Astrocyte of the spinal cord (primary cell): ENCODE measurements around the gene DAPK2.
A peak's percentile ranks its signal among the peaks of the same experiment; 100 is the strongest.
"Not testable (repeated sequence)": the region's sequence is repeated elsewhere in the genome, so short reads cannot be mapped to it uniquely, and the experiment has no call there.

Experiments used
- DNase-seq: peaks from one replicate; pipeline ENCODE4 v3.0.0; 2011; ENCODE audit warnings: low read depth, low spot score
- H3K4me3 ChIP-seq: 2 replicates; pipeline ENCODE4 v1.5.1; 2011; ENCODE audit warnings: low read depth, mild to moderate bottlenecking, low read length, moderate library complexity
- in situ Hi-C: cut with HindIII; loops from 2 replicates; pipeline ENCODE4 v1.10.0; 2017; ENCODE audit warnings: low sequenced_read_pairs
- TF ChIP-seq, protein P1 (sequence below): IDR thresholded peaks from 2 replicates; pipeline ENCODE4 v1.5.1; 2012; ENCODE audit warnings: low read depth, mild to moderate bottlenecking, low read length, inconsistent platforms

DAPK2 gene

DNA sequence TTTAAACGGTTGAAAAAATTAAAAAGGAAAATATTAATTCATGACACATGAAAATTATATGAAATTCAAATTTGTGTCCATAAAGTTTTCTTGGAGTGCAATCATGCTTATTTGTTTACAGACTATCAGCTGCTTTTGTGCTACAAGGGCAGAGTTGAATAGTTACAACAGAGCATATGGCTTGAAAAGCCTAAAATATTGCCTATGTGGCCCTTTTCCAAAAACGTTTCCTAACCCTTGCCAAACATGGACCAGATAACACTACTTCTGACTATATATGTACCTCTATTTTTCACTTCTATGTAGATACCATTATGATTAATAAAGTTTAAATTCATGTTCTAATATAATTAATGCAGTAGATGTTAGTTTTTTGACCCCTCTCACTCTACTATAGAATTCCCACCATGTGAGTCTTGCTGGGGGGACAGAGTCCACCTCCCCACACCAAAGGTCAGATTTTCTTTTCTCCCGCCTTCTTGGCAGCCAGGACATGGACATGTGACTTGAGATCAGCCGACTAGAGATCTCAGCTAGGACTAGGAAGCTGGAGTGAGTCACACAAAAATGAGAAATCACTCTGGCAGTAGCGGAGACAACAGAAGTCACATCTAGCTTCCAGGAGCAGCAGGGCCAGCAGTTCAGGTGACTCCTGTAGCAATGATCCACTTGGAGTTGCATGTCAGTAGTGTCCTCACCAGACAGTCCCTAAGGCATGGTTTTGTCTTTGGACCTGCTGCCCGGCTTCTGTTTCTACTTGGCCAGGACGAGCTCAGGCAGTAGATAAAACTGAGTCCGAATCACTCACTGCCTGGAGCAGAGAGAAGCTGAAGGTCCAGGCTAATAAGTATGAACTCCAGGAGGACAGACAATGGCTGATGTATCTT, 24.9 kb upstream of the DAPK2 start:
- in situ Hi-C loops = no loop called here
- no peak overlapping the region for H3K4me3 ChIP-seq
- TF ChIP-seq, protein P1, sequence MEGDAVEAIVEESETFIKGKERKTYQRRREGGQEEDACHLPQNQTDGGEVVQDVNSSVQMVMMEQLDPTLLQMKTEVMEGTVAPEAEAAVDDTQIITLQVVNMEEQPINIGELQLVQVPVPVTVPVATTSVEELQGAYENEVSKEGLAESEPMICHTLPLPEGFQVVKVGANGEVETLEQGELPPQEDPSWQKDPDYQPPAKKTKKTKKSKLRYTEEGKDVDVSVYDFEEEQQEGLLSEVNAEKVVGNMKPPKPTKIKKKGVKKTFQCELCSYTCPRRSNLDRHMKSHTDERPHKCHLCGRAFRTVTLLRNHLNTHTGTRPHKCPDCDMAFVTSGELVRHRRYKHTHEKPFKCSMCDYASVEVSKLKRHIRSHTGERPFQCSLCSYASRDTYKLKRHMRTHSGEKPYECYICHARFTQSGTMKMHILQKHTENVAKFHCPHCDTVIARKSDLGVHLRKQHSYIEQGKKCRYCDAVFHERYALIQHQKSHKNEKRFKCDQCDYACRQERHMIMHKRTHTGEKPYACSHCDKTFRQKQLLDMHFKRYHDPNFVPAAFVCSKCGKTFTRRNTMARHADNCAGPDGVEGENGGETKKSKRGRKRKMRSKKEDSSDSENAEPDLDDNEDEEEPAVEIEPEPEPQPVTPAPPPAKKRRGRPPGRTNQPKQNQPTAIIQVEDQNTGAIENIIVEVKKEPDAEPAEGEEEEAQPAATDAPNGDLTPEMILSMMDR = no peak
- peak; percentile 58 for DNase-seq

DNA sequence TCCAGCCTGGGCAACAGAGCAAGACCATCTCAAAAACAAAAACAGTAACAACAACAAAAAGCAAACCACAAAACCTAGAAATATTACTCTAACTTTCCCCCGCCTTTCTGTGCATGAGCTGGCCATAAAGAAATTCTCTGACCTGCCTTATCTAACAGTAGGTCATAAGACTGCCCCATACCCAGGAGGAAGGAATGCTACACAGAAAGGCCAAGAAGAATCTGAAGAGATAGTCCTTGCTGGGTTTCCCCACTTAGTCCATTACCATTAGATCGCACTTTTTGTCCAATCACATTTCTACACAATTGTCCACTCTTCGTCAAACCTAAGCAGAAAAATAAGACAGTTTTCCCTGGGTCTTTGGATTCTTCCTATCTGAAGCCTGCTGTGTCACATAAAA, 23.8 kb upstream of the DAPK2 start:
- no peak overlapping the region for H3K4me3 ChIP-seq
- no peak for DNase-seq
- TF ChIP-seq, protein P1 = no peak
- in situ Hi-C loops = no loop called here

DNA sequence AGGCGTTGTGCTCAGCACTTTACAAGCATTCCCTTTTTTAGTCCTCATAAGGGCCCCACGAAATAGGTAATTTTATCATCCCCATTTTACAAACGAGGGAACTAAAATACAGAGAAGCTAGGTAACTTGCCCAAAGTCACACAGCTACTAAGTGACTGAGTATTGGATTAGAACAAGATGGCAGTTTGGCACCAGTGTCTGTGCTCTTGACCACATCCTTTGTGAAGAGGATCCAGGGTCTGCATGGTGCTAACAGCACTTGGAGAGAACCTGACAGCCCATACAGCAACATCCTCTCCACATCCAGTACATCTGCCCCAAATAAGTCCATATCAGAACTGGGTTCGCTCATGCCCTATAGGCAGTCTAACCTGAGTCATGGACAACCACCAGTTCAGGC, 21.8 kb upstream of the DAPK2 start:
- DNase-seq = no peak
- in situ Hi-C loops = no loop called here
- H3K4me3 ChIP-seq = no peak overlapping the region
- TF ChIP-seq, protein P1 = no peak

DNA sequence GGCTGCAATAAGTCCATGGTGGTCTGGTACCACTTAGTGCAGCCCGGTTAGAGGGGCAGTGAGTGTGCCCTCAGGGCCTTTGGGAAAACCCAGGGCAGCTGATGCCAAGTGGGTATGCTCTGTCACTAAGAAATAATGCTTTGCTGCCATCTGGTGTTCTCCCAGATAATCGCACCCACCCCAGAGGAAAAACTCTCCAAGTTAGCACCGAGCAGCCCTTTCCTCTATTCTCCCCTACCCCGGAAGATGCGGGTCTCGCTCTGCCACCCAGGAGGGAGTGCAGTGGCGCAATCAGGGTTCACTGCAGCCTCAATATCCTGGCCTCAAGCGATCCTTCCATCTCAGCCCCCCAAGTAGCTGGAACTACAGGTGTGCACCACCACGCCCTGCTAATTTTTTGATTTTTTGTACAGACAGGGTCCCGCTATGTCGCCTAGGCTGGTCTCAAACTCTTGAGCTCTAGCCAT, 21.3 kb upstream of the DAPK2 start:
- H3K4me3 ChIP-seq = no peak overlapping the region
- peak; percentile 46 for DNase-seq
- TF ChIP-seq, protein P1 = peak; percentile 79
- in situ Hi-C loops = no loop called here

DNA sequence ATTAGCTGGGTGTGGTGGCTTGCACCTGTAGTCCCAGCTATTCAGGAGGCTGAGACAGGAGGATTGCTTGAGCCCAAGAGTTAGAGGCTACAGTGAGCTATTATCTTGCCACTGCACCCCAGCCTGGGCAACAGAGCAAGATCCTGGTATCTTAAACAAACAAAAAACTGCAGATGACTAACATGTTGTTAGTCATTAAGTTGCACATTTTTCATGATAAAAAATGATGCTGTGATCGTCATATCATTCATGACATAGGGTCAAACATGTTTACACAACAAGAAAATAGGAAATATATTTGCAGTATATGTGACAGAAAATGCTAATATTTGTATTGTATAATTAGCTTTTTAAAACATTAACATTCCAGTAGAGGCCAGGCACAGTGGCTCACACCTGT, 20.2 kb upstream of the DAPK2 start:
- TF ChIP-seq, protein P1 = no peak
- H3K4me3 ChIP-seq = no peak overlapping the region
- DNase-seq = no peak
- in situ Hi-C loops = no loop called here

DNA sequence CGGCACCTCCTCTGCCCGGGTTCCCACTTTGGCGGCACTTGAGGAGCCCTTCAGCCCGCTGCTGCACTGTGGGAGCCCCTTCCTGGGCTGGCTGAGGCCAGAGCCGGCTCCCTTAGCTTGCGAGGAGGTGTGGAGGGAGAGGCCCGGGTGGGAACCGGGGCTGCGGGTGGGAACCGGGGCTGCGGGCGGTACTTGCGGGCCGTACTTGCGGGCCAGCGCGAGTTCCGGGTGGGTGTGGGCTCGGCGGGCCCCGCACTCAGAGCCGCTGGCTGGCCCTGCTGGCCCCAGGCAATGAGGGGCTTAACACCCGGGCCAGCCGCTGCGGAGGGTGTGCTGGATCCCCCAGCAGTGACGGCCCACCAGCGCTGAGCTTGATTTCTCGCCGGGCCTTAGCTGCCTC, 14.4 kb upstream of the DAPK2 start:
- no peak overlapping the region for H3K4me3 ChIP-seq
- DNase-seq = no peak
- TF ChIP-seq, protein P1 = no peak
- in situ Hi-C loops = no loop called here

DNA sequence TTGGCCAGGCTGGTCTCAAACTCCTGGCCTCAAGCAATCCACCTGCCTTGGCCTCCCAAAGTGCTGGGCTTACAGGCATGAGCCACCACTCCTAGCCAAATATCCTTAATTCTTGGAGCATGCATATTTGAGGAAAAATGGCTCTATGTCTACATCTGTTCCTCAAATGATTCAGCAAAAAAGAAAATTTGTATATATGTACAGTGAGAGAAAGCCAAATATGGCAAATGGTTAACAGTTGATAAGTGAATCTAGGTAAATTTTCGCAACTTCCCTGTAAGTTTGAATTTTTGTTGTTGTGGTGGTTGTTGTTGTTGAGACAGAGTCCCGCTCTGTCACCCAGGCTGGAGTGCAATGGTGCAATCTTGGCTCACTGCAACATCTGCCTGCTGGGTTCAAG, 12.8 kb upstream of the DAPK2 start:
- in situ Hi-C loops, DNase-seq, H3K4me3 ChIP-seq: not testable (repeated sequence)
